ENCODE data around the gene KHDRBS2.

DNA sequence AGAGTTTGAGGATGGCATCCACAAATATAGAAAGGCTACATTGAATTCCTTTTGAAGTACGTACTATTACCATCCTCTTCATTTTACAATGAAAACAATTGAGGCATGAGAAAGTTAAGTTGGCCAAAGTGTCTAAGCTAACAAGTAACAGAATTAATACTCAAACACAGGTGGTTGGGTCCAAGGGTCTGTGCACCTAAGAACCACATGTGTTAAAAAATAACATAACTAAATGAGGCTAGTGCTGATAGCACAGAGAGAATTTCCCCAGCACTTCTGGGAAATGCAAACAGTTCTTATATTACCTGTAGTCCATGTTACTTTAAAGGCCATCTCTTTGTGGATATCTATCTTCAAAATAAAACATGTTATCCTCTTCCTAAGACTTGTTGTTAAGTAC is 10.5 kb upstream of the KHDRBS2 start:
- no peak for TF ChIP-seq CHD1 (IDR thresholded peaks at IDR 0.05; ENCODE audit: low read depth, low read length)
- TF ChIP-seq, protein P1, sequence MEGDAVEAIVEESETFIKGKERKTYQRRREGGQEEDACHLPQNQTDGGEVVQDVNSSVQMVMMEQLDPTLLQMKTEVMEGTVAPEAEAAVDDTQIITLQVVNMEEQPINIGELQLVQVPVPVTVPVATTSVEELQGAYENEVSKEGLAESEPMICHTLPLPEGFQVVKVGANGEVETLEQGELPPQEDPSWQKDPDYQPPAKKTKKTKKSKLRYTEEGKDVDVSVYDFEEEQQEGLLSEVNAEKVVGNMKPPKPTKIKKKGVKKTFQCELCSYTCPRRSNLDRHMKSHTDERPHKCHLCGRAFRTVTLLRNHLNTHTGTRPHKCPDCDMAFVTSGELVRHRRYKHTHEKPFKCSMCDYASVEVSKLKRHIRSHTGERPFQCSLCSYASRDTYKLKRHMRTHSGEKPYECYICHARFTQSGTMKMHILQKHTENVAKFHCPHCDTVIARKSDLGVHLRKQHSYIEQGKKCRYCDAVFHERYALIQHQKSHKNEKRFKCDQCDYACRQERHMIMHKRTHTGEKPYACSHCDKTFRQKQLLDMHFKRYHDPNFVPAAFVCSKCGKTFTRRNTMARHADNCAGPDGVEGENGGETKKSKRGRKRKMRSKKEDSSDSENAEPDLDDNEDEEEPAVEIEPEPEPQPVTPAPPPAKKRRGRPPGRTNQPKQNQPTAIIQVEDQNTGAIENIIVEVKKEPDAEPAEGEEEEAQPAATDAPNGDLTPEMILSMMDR (conservative IDR thresholded peaks at IDR 0.05; ENCODE audit: low read depth, low read length): no peak
- TF ChIP-seq POLR2A (IDR thresholded peaks at IDR 0.05; ENCODE audit: low read depth, low read length): no peak
- no peak for TF ChIP-seq RAD21 (IDR thresholded peaks at IDR 0.05; ENCODE audit: low read length)
- no peak for TF ChIP-seq NFE2L2 (IDR thresholded peaks at IDR 0.05; ENCODE audit: low read depth, low read length)
- TF ChIP-seq MXI1 (IDR thresholded peaks at IDR 0.05; ENCODE audit: borderline replicate concordance, low read depth, low read length): no peak
- TF ChIP-seq RFX5 (IDR thresholded peaks at IDR 0.05; ENCODE audit: low read depth, low read length): no peak
- TF ChIP-seq CEBPB (IDR thresholded peaks at IDR 0.05; ENCODE audit: low read depth, low read length): no peak

Data from IMR-90 (cell line).